HL-60/S4 (cell line): ENCODE data around the gene CTNNA1.
"Not testable (repeated sequence)": the region's sequence is repeated elsewhere in the genome, so short reads cannot be mapped to it uniquely, and the experiment has no call there.

Experiments
- in situ Hi-C: fragments of 300-500 bp; cut with MboI; formaldehyde crosslinking; loops from 2 replicates; pipeline ENCODE4 v1.14.3; 2022; ENCODE audit warnings: low sequenced_read_pairs

Gene CTNNA1

DNA sequence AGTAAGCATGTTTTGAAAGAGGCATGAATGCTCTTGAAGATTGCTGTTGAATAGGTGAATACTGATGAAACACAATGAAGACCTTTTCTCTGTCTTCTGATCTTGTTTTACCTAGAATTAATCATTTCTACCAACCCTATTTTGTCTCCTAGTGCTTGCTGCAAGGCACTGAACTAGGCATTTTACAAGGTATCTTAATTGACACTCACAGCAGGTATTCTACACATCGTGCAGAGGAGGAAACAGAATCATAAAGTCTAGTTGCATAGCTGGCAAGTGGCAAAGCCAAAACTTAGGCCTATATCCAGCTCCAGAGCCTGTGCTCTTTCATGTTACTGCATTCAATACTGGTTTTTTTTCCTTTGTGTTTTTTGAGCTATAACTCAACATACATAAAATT, 50.7 kb downstream of the CTNNA1 start:
- in situ Hi-C loops = loop anchor here (25.0 kb wide), 1 partner anchor 458 kb away; no protein-coding TSS in a partner anchor

DNA sequence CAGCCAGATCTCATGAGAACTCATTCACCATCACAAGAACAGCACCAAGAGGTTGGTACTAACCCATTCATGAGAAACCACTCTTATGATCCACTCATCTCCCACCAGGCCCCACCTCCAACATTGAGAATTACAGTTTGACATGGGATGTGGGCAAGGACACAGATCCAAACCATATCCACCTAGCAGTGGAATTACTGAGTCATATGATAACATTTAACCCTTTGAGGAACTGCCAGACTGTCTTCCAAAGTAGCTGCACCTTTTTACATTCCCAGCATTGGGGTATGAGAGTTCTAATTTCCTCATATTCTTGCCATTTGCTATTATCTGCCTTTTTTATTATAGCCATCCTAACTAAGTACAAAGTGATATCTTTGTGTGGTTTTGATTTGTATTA, 51.9 kb downstream of the CTNNA1 start:
- in situ Hi-C loops = loop anchor here (25.0 kb wide), 1 partner anchor 457 kb away; no protein-coding TSS in a partner anchor

DNA sequence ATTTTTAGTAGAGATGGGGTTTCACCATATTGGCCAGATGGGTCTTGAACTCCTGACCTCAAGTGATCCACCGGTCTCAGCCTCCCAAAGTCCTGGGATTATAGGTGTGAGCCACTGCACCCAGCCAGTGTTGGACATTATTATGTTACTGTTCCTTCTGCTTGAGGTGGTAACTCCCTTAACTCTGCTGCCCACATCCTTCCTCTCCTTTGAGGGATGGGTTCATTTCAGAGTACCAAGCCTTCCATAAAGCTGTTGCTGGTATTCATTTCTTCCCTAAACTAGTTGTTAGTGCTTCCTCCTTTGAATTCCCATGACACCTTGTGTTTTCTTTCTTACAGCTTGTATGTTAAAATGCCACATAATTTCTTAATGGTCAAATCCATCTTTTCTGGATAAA, 54.0 kb downstream of the CTNNA1 start:
- in situ Hi-C loops = loop anchor here (25.0 kb wide), 1 partner anchor 455 kb away; no protein-coding TSS in a partner anchor

DNA sequence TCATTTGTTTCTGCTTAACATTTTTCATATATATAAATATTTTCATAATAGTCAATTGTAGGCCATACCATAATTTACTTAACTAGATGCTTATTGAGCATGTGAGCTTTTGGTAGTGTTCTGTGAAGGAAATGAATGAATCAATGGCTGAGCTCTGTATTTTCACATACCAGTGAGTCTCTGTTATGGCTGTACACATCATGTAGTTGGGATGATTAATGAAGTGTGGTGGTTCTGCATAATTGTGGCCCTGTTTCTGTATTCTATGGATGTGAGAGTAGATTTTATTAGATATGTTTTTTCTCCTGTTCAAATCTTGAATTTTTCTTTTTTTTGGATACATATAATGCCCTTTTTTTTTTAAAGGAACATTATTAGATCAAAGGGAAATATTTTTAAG, 56.2 kb downstream of the CTNNA1 start:
- in situ Hi-C loops = loop anchor here (25.0 kb wide), 1 partner anchor 453 kb away; no protein-coding TSS in a partner anchor

DNA sequence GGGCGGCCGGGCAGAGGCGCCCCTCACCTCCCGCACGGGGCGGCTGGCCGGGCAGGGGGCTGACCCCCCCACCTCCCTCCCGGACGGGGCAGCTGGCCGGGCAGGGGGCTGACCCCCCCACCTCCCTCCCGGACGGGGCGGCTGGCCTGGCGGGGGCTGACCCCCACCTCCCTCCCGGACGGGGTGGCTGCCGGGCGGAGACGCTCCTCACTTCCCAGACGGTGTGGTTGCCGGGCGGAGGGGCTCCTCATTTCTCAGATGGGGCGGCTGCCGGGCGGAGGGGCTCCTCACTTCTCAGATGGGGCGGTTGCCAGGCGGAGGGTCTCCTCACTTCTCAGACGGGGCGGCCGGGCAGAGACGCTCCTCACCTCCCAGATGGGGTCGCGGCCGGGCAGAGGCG, 57.6 kb downstream of the CTNNA1 start:
- in situ Hi-C loops = loop anchor here (25.0 kb wide), 1 partner anchor 451 kb away; no protein-coding TSS in a partner anchor

DNA sequence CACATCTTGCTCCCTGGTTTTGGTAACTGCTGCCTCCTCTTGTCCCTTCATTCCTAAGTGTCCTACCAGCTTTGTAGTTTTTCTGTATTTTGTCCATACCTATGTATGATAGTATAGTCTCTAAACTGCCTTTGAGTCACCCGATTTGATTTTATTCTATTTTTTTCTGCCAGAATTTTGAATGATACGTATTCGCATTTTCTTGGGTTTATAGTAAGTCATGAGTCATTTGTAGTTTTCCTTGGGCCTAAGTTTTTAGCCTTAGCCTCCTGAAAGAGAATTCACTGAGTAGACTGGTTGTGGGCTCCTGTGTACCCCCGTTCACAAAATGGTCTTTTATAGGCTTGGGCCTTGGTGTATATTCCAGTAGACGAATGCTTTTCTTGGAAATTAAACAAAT, 62.3 kb downstream of the CTNNA1 start:
- in situ Hi-C loops = loop anchor here (25.0 kb wide), 1 partner anchor 447 kb away; no protein-coding TSS in a partner anchor

DNA sequence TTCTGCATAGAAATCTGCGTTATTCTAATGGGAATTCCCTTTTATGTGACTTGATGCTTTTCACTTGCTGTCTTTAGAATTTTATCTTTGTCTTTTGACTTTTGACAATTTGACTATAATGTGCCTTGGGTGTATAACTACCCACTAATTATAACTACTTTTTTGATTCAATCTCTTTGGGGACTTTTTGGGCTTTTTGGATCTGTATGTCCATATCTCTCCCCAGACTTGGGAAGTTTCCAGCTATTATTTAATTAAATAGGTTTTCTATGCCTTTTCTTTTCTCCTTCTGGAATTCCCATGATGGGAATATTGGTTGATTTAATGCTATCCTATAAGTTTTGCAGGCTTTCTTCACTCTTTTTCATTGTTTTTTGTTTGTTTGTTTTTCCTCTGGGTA, 64.0 kb downstream of the CTNNA1 start:
- in situ Hi-C loops = loop anchor here (25.0 kb wide), 1 partner anchor 445 kb away; no protein-coding TSS in a partner anchor

DNA sequence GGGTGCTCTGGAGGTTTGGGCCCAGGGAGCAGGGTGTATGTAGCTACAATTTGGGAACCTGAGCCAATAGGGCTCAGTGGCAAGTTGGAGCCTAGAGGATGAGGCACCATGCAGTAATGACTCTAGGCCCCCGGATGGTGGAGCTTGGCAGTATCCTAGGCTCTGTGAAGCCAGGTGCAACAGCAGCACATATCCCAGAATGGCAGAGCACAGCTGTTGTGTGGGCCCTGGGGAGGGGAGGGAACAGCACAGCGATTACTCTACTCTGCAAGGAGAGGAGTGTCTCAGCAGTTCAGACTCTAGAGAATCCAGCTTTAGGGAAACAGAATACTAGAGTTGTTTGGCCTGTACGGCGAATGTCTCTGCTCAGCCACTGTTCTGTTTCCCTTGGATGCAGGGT, 65.9 kb downstream of the CTNNA1 start:
- in situ Hi-C loops = loop anchor here (25.0 kb wide), 1 partner anchor 443 kb away; no protein-coding TSS in a partner anchor

DNA sequence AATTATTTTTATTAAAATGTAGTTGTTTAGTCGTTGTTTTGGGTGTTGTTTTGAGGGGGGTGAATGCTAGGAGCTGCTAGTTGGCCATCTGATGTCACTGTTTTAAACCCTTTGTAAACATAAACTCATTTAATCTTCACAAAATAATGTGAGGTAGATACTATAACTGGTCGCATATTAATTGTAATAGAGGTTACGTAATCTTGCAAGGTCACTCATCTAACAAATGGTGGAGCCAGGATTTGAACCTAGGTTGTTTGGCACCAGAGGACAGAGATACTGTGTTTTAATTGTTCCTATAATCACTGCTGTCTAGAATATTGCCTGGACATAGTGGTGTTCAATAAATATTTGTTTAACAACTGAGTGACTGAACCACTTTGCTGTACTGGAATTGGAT, 67.5 kb downstream of the CTNNA1 start:
- in situ Hi-C loops = loop anchor here (25.0 kb wide), 1 partner anchor 442 kb away; no protein-coding TSS in a partner anchor

DNA sequence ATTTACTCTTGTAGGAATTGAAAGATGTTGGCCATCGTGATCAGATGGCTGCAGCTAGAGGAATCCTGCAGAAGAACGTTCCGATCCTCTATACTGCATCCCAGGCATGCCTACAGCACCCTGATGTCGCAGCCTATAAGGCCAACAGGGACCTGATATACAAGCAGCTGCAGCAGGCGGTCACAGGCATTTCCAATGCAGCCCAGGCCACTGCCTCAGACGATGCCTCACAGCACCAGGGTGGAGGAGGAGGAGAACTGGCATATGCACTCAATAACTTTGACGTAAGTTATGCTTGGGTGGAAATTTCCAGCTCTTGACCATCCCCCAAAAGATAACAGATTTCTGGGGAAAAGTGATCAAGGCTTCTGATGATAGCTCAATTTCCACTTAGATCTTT, 71.3 kb downstream of the CTNNA1 start:
- in situ Hi-C loops = loop anchor here (25.0 kb wide), 1 partner anchor 438 kb away; no protein-coding TSS in a partner anchor

DNA sequence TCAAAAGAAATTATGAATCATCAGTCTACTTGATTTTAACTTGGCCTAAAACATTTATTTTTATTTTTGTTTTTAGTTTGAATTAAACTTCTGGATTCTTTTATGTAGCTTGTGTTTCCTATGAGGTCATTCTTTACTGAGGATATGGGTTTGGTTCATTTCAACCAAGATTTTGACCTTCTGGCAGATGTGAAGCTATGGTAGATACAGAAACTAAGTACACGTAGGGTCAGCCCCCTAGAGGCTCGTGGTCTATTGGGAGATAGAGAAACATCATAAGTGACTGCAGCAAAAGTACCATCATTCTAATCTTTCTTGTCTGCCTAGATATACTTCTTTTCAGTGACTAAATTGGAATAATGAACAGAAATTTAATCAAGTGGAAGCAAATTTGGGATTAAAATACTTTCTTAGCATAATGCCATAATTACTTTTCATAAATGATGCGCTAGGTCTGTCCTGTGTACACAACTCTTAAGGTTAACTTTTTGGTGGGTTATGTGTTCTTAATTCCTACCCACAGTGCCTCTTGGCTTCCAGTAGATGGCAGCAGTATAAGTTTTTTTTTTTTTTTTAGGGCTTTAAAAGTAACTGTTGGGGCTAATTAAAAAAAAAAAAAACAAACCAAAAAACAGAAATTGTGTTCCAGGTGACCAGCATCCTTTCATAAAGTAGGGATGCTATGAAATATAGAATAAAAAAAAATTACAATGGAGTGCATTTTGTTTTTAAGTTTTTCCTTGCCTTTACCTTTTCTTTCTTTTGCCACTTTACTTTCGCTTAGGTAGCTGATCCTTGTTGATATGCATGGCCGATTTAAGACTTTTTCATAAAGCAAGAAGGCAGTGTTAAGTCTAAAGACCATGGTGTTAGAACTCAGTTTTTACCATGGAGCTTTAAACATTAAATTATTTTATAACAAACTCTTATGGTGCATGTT, 72.0 kb downstream of the CTNNA1 start:
- in situ Hi-C loops = loop anchor here (25.0 kb wide), 1 partner anchor 437 kb away; no protein-coding TSS in a partner anchor

DNA sequence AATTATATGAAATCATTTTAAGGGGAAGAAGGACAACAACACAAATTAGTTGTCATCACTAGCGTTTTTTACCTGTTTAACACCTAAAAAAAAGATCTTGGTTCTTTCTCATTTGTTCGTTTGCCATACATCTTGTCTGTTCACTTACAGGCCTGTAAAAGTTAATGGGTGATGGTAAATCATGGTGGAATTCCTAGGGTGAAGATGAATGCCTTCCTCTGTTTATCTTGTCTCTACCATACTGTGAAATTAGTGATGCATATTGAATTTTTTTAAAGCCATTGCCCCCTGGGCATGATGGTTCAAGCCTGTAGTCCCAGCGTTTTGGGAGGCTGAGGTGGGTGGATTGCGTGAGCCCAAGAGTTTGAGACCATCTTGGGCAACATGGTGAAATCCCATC, 75.3 kb downstream of the CTNNA1 start:
- in situ Hi-C loops = no loop called here

DNA sequence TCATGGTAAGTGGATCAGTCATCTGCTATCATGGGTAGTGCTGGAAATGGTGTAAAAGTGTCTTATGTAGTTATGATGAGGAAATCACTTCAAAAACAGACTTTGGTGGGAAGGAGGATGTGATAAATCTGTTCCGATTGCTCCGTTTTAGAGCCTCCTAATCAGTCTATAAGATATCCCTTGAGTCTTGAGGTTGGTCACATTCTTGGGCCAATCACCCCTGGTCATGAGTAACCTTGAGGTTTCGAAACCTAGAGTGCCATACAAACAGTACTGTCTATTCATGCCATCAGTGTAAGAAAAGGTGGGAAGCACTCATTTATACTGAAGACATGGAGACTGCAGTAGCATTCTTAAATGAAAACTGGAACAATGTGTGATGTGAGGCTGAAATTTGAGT, 76.1 kb downstream of the CTNNA1 start:
- in situ Hi-C loops = no loop called here

DNA sequence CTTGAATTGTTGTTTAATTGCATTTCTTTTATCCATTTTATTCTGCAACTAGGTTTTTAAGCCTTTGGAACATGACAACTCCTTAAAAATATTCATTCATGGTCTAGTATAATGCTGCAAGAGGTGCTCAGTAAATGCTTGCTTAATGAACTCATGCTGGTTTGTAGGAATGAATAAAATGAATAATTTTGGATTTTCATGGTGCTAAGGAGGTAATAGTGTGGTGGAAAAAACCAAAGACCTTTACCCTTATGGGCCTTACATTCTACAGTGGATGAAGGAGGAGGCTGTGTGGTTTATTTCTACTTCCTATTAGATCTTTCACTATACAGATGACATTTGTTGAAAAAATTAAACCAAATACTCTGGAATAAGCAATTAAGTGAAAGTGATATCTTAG, 78.5 kb downstream of the CTNNA1 start:
- in situ Hi-C loops = no loop called here

DNA sequence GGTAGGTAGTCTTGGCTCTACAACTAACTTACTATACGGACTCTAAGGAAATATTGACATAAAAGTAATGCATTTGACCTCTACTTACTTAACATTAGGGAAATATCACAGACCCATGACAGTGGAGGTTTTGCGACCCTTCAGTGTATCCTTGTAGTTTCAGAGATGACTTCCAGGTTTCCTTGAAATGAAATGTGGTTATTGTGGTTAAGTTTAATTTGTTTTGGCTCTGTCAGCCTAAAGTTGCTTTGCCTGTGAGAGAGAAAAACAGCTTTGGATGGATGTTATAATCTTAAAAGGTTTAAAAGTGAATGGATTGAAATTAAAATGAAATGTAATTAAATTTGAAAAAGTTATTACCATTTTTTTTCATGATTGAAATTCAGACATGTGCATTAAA, 79.0 kb downstream of the CTNNA1 start:
- in situ Hi-C loops = no loop called here

DNA sequence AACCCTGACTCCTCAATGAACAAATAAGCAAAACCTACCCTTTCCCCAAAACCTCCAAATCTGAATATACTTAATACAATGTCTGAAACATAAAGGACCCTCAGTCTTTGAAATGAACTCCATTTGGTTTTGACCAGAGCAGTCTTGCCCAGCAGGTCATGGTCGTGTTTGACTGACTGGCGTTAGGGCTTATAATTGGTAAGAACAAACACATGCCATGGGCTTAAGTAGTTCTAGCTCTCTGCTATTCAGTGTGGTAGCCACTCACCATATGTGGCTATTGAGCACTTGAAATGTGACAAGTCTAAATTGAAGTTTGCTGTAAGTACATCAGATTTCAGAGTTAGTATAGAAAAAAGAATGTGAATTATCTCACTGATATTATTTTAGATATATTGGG, 79.9 kb downstream of the CTNNA1 start:
- in situ Hi-C loops = no loop called here

DNA sequence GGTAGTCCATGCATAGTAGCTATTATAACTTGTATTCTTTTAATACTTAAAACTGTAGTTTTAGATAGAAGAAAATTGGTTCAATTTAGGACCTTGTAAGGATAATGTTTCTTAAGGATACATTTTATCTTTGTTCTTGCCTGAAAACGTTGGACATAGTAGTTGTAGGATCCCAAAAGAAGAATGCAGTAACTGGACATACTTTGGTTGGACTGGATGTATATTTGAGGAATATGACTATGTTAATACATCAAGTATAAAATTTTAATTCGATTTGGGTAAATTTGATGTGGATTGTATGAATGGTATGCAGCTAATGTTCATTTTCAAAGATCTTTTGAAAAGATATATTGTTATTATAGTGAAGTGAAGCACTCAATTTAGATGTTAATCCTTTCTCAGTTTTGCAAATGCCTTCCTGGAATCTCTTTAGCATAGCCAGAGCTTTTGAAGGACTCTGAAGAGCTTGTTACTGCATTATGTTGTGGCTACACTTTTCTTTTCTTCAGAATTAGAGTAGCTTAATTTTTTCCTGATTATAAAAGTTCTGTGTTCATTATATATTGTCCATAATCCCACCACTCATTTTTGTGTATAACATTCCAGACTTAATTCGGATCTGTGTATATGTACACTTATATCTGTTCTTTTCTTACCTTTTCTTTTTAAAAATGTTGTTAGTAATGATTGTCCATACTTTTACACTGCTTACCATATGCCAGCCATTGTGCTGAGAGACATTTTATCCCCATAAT, 80.7 kb downstream of the CTNNA1 start:
- in situ Hi-C loops = no loop called here

DNA sequence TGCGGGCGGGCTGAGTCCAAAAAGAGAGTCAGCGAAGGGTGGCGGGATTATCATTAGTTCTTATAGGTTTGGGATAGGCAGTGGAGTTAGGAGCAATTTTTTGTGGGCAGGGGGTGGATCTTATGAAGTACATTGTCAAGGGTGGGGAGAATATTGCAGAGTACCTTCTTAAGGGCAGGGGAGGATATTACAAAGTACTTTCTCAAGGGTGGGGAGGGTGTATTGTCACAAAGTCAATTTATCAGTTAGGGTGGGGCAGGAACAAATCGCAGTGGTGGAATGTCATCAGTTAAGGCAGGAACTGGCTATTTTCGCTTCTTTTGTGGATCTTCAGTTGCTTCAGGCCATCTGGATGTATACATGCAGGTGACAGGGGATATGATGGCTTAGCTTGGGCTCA, 81.6 kb downstream of the CTNNA1 start:
- in situ Hi-C loops = not testable (repeated sequence)

DNA sequence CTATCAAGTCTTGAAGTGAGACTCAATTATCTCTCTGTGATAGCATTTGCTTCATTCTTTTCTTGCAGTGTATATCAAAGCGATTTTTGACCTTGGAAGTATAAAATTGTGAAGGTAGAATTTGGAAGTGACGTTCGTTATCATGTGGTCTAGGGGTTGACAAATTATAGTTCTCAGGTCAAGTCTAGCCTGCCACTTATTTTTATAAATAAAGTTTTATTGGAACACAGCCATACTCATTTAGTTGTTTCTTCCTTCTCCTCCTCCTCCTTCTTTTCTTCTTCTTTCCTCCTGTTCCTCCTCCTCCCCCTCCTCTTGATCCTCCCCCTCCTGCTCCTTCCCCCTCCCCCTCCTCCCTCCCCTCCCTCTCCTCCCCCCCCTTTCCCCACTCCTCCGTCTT, 83.9 kb downstream of the CTNNA1 start:
- in situ Hi-C loops = no loop called here

DNA sequence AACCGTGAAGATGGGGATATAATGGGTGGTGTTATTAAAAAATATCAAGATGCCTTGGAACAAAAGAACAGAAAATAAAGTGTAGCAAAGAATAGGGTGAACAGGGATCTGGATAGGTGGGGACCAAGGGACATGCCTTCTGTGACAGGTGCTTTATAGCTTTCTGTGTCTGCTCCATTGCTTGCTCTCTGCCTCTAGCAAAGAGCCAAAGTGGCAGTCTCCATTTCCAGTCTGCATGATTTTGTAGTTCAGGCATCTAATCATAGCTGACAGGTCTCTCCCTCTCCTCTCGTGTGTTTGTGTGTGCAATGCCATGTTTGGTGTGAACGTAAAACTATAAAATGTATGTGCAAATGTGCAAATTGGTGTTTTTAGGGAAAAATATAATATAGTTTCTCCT, 86.9 kb downstream of the CTNNA1 start:
- in situ Hi-C loops = no loop called here

DNA sequence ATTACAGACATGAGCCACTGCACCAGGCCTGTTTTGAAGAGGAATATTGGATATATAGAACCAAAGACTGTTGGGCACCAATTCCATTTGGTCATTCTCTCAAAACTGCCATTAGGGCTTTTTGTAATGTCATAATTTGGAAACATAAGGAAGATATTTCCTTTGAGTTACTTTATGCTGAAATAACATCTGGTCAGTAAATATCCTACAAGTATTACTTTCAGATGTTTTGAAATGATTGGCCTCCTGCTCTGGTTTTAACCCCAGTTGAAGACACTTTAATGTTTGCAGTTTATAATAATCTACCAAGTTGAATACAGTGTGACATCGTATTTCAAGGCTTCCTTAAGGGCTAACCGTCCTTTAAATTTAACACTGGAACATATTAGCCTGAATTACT, 88.3 kb downstream of the CTNNA1 start:
- in situ Hi-C loops = no loop called here
